NB4 (cell line): ENCODE data around the gene MTARC2.

ENCODE experiments used
- MYC ChIP-seq: IDR thresholded peaks from 2 replicates; pipeline ENCODE4 v1.6.1; 2011; ENCODE audit warnings: low read depth, low read length
- POLR2A ChIP-seq: IDR thresholded peaks from 2 replicates; pipeline ENCODE4 v1.6.1; 2011; ENCODE audit warnings: mild to moderate bottlenecking; ENCODE audit not compliant: insufficient read length; ENCODE audit errors: extremely low read depth
- TF ChIP-seq, protein P1 (sequence below): IDR thresholded peaks from one replicate; pipeline ENCODE4 v1.5.1; 2012; ENCODE audit warnings: low read depth, low read length

DNA sequence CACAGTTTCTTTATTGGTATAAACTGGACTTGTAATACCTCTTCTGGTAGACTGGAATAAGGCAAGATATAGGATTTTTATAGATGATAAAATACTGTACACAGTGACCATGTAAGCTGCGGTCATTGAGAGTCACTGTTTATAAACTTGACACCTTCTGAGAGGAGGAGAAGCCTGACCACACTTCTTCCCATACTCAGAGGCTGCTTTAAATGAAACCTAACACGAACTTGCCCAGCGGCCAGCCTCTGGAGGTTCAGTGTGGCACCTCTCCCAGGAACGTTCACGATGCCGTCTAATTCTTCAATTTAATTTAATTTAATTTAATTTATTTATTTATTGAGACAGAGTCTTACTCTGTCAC lies 61.0 kb downstream of the MTARC2 start:
- TF ChIP-seq, protein P1, sequence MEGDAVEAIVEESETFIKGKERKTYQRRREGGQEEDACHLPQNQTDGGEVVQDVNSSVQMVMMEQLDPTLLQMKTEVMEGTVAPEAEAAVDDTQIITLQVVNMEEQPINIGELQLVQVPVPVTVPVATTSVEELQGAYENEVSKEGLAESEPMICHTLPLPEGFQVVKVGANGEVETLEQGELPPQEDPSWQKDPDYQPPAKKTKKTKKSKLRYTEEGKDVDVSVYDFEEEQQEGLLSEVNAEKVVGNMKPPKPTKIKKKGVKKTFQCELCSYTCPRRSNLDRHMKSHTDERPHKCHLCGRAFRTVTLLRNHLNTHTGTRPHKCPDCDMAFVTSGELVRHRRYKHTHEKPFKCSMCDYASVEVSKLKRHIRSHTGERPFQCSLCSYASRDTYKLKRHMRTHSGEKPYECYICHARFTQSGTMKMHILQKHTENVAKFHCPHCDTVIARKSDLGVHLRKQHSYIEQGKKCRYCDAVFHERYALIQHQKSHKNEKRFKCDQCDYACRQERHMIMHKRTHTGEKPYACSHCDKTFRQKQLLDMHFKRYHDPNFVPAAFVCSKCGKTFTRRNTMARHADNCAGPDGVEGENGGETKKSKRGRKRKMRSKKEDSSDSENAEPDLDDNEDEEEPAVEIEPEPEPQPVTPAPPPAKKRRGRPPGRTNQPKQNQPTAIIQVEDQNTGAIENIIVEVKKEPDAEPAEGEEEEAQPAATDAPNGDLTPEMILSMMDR = no peak
- no peak for TF ChIP-seq POLR2A
- no peak for TF ChIP-seq MYC
